ENCODE data around the gene HGFAC.

HGFAC gene

GRCh38 chr4:3407171-3407771, 34.5 kb upstream of the HGFAC start:
- no peaks in the 10 kb centered on the region for H3K36me3 ChIP-seq (ENCODE audit: control insufficient read depth, insufficient read depth, low read length)
- no peaks in the 10 kb centered on the region for H3K9me3 ChIP-seq (ENCODE audit: control insufficient read depth, low read length)
- H3K4me2 ChIP-seq (ENCODE audit: low read length): no peak overlapping the region
- H3K4me1 ChIP-seq: no peaks in the 10 kb centered on the region
- no peak overlapping the region for H2AFZ ChIP-seq
- TF ChIP-seq, protein P1, sequence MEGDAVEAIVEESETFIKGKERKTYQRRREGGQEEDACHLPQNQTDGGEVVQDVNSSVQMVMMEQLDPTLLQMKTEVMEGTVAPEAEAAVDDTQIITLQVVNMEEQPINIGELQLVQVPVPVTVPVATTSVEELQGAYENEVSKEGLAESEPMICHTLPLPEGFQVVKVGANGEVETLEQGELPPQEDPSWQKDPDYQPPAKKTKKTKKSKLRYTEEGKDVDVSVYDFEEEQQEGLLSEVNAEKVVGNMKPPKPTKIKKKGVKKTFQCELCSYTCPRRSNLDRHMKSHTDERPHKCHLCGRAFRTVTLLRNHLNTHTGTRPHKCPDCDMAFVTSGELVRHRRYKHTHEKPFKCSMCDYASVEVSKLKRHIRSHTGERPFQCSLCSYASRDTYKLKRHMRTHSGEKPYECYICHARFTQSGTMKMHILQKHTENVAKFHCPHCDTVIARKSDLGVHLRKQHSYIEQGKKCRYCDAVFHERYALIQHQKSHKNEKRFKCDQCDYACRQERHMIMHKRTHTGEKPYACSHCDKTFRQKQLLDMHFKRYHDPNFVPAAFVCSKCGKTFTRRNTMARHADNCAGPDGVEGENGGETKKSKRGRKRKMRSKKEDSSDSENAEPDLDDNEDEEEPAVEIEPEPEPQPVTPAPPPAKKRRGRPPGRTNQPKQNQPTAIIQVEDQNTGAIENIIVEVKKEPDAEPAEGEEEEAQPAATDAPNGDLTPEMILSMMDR (IDR thresholded peaks at IDR 0.05): no peak
- no peaks in the 10 kb centered on the region for H3K27me3 ChIP-seq (ENCODE audit: control insufficient read depth, insufficient read depth, low read length)
- no peak overlapping the region for H3K27ac ChIP-seq
- H3K4me3 ChIP-seq (ENCODE audit: low read depth, low read length): no peak overlapping the region
- H3K9ac ChIP-seq: no peak overlapping the region
- peaks cover 2% of the 10 kb centered on the region for H3K79me2 ChIP-seq

- Histone ChIP-seq H3K9ac (no peak overlapping the region), H3K4me2 (ENCODE audit: low read length) (no peak overlapping the region), H3K4me1 (no peaks in the 10 kb centered on the region), H3K4me3 (ENCODE audit: low read depth, low read length) (no peak overlapping the region), H3K27me3 (ENCODE audit: control insufficient read depth, insufficient read depth, low read length) (no peaks in the 10 kb centered on the region), H2AFZ (no peak overlapping the region), H3K27ac (no peak overlapping the region), H3K79me2 (peaks cover 2% of the 10 kb centered on the region), H3K9me3 (ENCODE audit: control insufficient read depth, low read length) (no peaks in the 10 kb centered on the region), H3K36me3 (ENCODE audit: control insufficient read depth, insufficient read depth, low read length) (no peaks in the 10 kb centered on the region)
- TF ChIP-seq, protein P1 (IDR thresholded peaks at IDR 0.05): no peak
Measured at GRCh38 chr4:3407930-3408792, 33.6 kb upstream of the HGFAC start.

GRCh38 chr4:3408793-3409330, 32.9 kb upstream of the HGFAC start:
- Histone ChIP-seq H3K79me2 (no peaks in the 10 kb centered on the region), H2AFZ (no peak overlapping the region), H3K4me3 (ENCODE audit: low read depth, low read length) (no peak overlapping the region), H3K9ac (no peak overlapping the region), H3K4me2 (ENCODE audit: low read length) (no peak overlapping the region), H3K4me1 (no peaks in the 10 kb centered on the region), H3K27me3 (ENCODE audit: control insufficient read depth, insufficient read depth, low read length) (no peaks in the 10 kb centered on the region), H3K36me3 (ENCODE audit: control insufficient read depth, insufficient read depth, low read length) (no peaks in the 10 kb centered on the region), H3K9me3 (ENCODE audit: control insufficient read depth, low read length) (no peaks in the 10 kb centered on the region), H3K27ac (no peak overlapping the region)
- TF ChIP-seq, protein P1 (IDR thresholded peaks at IDR 0.05): no peak

DNA sequence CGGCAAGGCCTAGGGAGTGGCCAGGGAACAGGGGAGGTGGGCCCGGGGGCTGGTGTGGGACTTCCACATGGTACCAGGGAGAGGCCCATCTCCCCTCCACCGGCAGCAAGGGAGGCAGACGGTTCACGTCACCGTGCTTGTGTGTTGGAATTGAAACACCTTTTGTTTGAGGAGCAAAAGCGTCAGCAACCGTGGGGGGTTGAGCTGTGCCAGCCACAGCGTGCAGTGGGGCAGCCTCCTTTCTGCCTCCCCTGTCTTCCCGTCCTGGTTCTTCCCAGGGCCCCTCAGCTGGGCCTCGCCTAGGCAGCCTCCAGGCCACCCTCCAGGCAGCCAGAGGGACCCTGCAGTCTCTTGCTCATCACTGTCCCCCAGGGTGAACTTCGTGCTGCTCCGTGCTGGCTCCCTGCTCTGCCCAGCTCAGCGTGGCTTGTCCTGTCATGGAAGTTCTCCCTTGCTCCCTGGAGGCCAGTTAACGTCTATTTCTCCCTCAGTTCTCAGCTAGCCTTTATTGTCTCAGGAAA, 32.1 kb upstream of the HGFAC start:
- no peak overlapping the region for H2AFZ ChIP-seq
- H3K36me3 ChIP-seq (ENCODE audit: control insufficient read depth, insufficient read depth, low read length): no peaks in the 10 kb centered on the region
- H3K9me3 ChIP-seq (ENCODE audit: control insufficient read depth, low read length): no peaks in the 10 kb centered on the region
- TF ChIP-seq, protein P1 (IDR thresholded peaks at IDR 0.05): no peak
- H3K79me2 ChIP-seq: no peaks in the 10 kb centered on the region
- no peak overlapping the region for H3K4me2 ChIP-seq (ENCODE audit: low read length)
- H3K4me3 ChIP-seq (ENCODE audit: low read depth, low read length): no peak overlapping the region
- H3K27ac ChIP-seq: no peak overlapping the region
- H3K9ac ChIP-seq: no peak overlapping the region
- H3K4me1 ChIP-seq: no peaks in the 10 kb centered on the region
- H3K27me3 ChIP-seq (ENCODE audit: control insufficient read depth, insufficient read depth, low read length): no peaks in the 10 kb centered on the region

Data from parathyroid adenoma (tissue), 2 donors.